Endothelial cell of umbilical vein (primary cell): Measurements from ENCODE around the gene SNX5. TPM values are rescaled to one million over a fixed set of nuclear protein-coding genes. Genes with fewer than 3 reads are reported as not detected.

Experiments
- BruUV-seq: library from RNA; stranded (reverse); fragments of 400-500 nt; replicated peaks from 2 replicates; lab custom pipeline; 2021; lab: Mats Ljungman, UMichigan
- CTCF ChIA-PET: fragments of 300-600, 350-600 bp; sonication (Branson Sonifier 250); formaldehyde crosslinking; loops from one replicate; lab custom pipeline; 2021; ENCODE audit warnings: antibody characterized with exemption, inconsistent platforms; lab: Charles Lee
- POLR2A ChIA-PET: fragments of 300-600, 350-600 bp; sonication (Branson Sonifier 250); formaldehyde crosslinking; loops from one replicate; lab custom pipeline; 2021; ENCODE audit warnings: antibody characterized with exemption, inconsistent platforms; lab: Charles Lee
- DNase-seq: peaks from one replicate; pipeline ENCODE4 v3.0.0-alpha.2; 2011; ENCODE audit warnings: low read depth, low spot score
- FAIRE-seq: peaks from 2 replicates; lab custom pipeline; 2011; peaks lifted over from hg19 to GRCh38; lab: Jason Lieb, UNC
- H2AFZ ChIP-seq: 2 replicates; pipeline ENCODE4 v1.6.0; 2012; ENCODE audit warnings: low read depth, low read length, control low read depth, inconsistent platforms
- H3K27ac ChIP-seq: 2 replicates; pipeline ENCODE4 v1.5.1; 2011; ENCODE audit warnings: low read depth, mild to moderate bottlenecking, control low read depth, low read length, moderate library complexity; ENCODE audit not compliant: insufficient read depth
- H3K27me3 ChIP-seq, 2 experiments: 2 replicates each; pipeline versions ENCODE4 v1.6.0 to v1.6.1; 2011; ENCODE audit warnings: low read length in 2 of 2, mixed read lengths in 1 of 2; ENCODE audit not compliant: control insufficient read depth in 2 of 2, insufficient read depth in 2 of 2
- H3K36me3 ChIP-seq, 2 experiments: 2 replicates in 1 of 2; 3 replicates in 1 of 2; pipeline ENCODE4 v1.5.1; 2011; ENCODE audit warnings: low read length in 2 of 2, mild to moderate bottlenecking in 1 of 2, moderate library complexity in 1 of 2; ENCODE audit not compliant: control insufficient read depth in 2 of 2, insufficient read depth in 2 of 2; ENCODE audit errors: extremely low read depth in 1 of 2
- H3K4me1 ChIP-seq: 3 replicates; pipeline ENCODE4 v1.5.1; 2011; ENCODE audit warnings: mild to moderate bottlenecking, low read length; ENCODE audit not compliant: control insufficient read depth, insufficient read depth; ENCODE audit errors: extremely low read depth
- H3K4me2 ChIP-seq: 2 replicates; pipeline ENCODE4 v1.6.1; 2011; ENCODE audit warnings: low read length, control low read depth, mixed read lengths; ENCODE audit not compliant: insufficient read depth
- H3K4me3 ChIP-seq, 3 experiments: fragments of 200-600 bp in 1 of 3; sonication (generic), shearing (Covaris generic) in 1 of 3; replicated peaks in 1 of 3; 2 replicates each; pipeline ENCODE4 v1.5.1; 2011 to 2016; ENCODE audit warnings: control low read depth in 3 of 3, low read length in 3 of 3, mild to moderate bottlenecking in 2 of 3, inconsistent platforms in 1 of 3, low read depth in 1 of 3, moderate library complexity in 1 of 3; ENCODE audit not compliant: insufficient read depth in 1 of 3
- H3K79me2 ChIP-seq: 2 replicates; pipeline ENCODE4 v1.6.0; 2012; ENCODE audit warnings: low read length, inconsistent platforms; ENCODE audit not compliant: control insufficient read depth, insufficient read depth
- H3K9ac ChIP-seq: replicated peaks from 2 replicates; pipeline ENCODE3; 2011; ENCODE audit warnings: low read length, control low read depth; ENCODE audit not compliant: insufficient read depth; ENCODE audit errors: extremely low read depth
- H3K9me1 ChIP-seq: replicated peaks from 3 replicates; pipeline ENCODE4 v1.6.0; 2011; ENCODE audit warnings: mild to moderate bottlenecking, low read length; ENCODE audit not compliant: control insufficient read depth, insufficient read depth; ENCODE audit errors: extremely low read depth
- H3K9me3 ChIP-seq: replicated peaks from 2 replicates; pipeline ENCODE4 v1.5.1; 2012; ENCODE audit warnings: low read length, inconsistent platforms; ENCODE audit not compliant: control insufficient read depth, insufficient read depth
- H4K20me1 ChIP-seq: replicated peaks from 2 replicates; pipeline ENCODE3; 2011; ENCODE audit warnings: mild to moderate bottlenecking, low read length; ENCODE audit not compliant: control insufficient read depth, insufficient read depth; ENCODE audit errors: extremely low read depth
- EZH2 ChIP-seq: IDR thresholded peaks from 2 replicates; pipeline ENCODE4 v1.6.1; 2012; ENCODE audit warnings: borderline replicate concordance, low read depth, mild to moderate bottlenecking, moderate library complexity, low read length, inconsistent platforms; ENCODE audit not compliant: severe bottlenecking
- FOS ChIP-seq: IDR thresholded peaks from 2 replicates; pipeline ENCODE4 v1.6.1; 2011; ENCODE audit warnings: mild to moderate bottlenecking, low read length, moderate library complexity, borderline replicate concordance; ENCODE audit not compliant: insufficient read depth
- GATA2 ChIP-seq: IDR thresholded peaks from 2 replicates; pipeline ENCODE4 v1.7.0; 2011; ENCODE audit warnings: low read depth, mild to moderate bottlenecking, moderate library complexity, mixed read lengths, low read length; ENCODE audit not compliant: insufficient read length, insufficient read depth
- JUN ChIP-seq: IDR thresholded peaks from 2 replicates; pipeline ENCODE4 v1.6.1; 2011; ENCODE audit warnings: borderline replicate concordance, low read depth; ENCODE audit not compliant: insufficient read length, insufficient read depth
- MAX ChIP-seq: IDR thresholded peaks from 2 replicates; pipeline ENCODE4 v1.6.1; 2011; ENCODE audit not compliant: insufficient read depth, insufficient read length
- MYC ChIP-seq: IDR thresholded peaks from one replicate; pipeline ENCODE4 v1.6.1; 2011; ENCODE audit warnings: mild to moderate bottlenecking, low read depth, low read length
- POLR2A ChIP-seq: IDR thresholded peaks from 2 replicates; pipeline ENCODE4 v1.6.1; 2012; ENCODE audit warnings: low read depth, mild to moderate bottlenecking, control low read depth, low read length
- POLR2AphosphoS5 ChIP-seq: IDR thresholded peaks from 2 replicates; pipeline ENCODE4 v1.6.1; 2012; ENCODE audit warnings: low read depth, mild to moderate bottlenecking, control low read depth, low read length, moderate library complexity; ENCODE audit not compliant: insufficient read depth
- dilution Hi-C: fragments of 300-500 bp; cut with MboI; formaldehyde crosslinking; loops from one replicate; pipeline ENCODE4 v1.15.0; 2019; ENCODE audit warnings: low sequenced_read_pairs; ENCODE audit not compliant: extremely low pct_ligation_motif_present
- intact Hi-C: fragments of 100-400 bp; cut with micrococcal nuclease; formaldehyde crosslinking; loops from one replicate; pipeline ENCODE4 v1.10.0; 2022
- polyA plus RNA-seq, 4 experiments: library from polyadenylated mRNA; depleted of rRNA in 3 of 4; stranded (reverse) in 3 of 4; unstranded in 1 of 4; fragments of >200 nt; gene quantifications; 2 replicates each; pipeline versions ENCODE4 v1.2.1 to v1.2.3, GENCODE V29; 2011 to 2012; ENCODE audit warnings: missing spikeins in 1 of 4
- total RNA-seq: library from RNA; stranded (reverse); gene quantifications from 2 replicates; pipeline ENCODE4 v1.2.3, GENCODE V29; 2021
- TF ChIP-seq, protein P1 (sequence below), 2 donors: IDR thresholded peaks; 1 replicate in 1 of 2; 2 replicates in 1 of 2; pipeline ENCODE4 v1.5.1; 2011; ENCODE audit warnings: low read length in 2 of 2, mild to moderate bottlenecking in 2 of 2, moderate library complexity in 2 of 2, control low read depth in 1 of 2, inconsistent platforms in 1 of 2, low read depth in 1 of 2; ENCODE audit not compliant: insufficient read depth in 1 of 2; ENCODE audit errors: extremely low read depth in 1 of 2

SNX5 gene
- total and polyA plus RNA-seq, 2 donors (not counting 3 experiments of a cell fraction or from before 2014, with no cell fraction given) = 76.2 to 121 TPM

- H2AFZ ChIP-seq = no peak overlapping the region
- no peak overlapping the region for H3K4me2 ChIP-seq
- TF ChIP-seq POLR2A (no peak), JUN (no peak), GATA2 (no peak), EZH2 (no peak), MAX (no peak), FOS (no peak), MYC (no peak), POLR2AphosphoS5 (no peak)
- TF ChIP-seq, protein P1, sequence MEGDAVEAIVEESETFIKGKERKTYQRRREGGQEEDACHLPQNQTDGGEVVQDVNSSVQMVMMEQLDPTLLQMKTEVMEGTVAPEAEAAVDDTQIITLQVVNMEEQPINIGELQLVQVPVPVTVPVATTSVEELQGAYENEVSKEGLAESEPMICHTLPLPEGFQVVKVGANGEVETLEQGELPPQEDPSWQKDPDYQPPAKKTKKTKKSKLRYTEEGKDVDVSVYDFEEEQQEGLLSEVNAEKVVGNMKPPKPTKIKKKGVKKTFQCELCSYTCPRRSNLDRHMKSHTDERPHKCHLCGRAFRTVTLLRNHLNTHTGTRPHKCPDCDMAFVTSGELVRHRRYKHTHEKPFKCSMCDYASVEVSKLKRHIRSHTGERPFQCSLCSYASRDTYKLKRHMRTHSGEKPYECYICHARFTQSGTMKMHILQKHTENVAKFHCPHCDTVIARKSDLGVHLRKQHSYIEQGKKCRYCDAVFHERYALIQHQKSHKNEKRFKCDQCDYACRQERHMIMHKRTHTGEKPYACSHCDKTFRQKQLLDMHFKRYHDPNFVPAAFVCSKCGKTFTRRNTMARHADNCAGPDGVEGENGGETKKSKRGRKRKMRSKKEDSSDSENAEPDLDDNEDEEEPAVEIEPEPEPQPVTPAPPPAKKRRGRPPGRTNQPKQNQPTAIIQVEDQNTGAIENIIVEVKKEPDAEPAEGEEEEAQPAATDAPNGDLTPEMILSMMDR (IDR thresholded peaks at IDR 0.05; ENCODE audit: extremely low read depth in 1 of 2, insufficient read depth in 1 of 2, low read depth in 1 of 2, low read length in 2 of 2) = no peak
- intact Hi-C loops = no loop called here
- H3K36me3 ChIP-seq = no peaks in the 10 kb centered on the region
- H4K20me1 ChIP-seq = no peaks in the 10 kb centered on the region
- no peaks in the 10 kb centered on the region for H3K27me3 ChIP-seq
- no peaks in the 10 kb centered on the region for H3K9me3 ChIP-seq
- no peaks in the 10 kb centered on the region for H3K79me2 ChIP-seq
- no peak for FAIRE-seq
- dilution Hi-C loops = no loop called here
- CTCF ChIA-PET = interaction anchor here (0.8 to 1.4 kb wide), 2 partner anchors 15 to 16 kb away, joined by 4 to 7 read pairs; no protein-coding TSS in a partner anchor
- no peaks in the 10 kb centered on the region for H3K9me1 ChIP-seq
- no peak overlapping the region for H3K27ac ChIP-seq
- no peak overlapping the region for H3K4me3 ChIP-seq
- BruUV-seq = no TSS peak
- POLR2A ChIA-PET = no interaction called here
- H3K4me1 ChIP-seq = no peaks in the 10 kb centered on the region
- DNase-seq = no peak
- H3K9ac ChIP-seq = no peak overlapping the region
Measured at GRCh38 chr20:18018100-18018499, 49.5 kb upstream of the SNX5 start.
